ENCODE results near the gene FCF1.

The FCF1 gene

DNA sequence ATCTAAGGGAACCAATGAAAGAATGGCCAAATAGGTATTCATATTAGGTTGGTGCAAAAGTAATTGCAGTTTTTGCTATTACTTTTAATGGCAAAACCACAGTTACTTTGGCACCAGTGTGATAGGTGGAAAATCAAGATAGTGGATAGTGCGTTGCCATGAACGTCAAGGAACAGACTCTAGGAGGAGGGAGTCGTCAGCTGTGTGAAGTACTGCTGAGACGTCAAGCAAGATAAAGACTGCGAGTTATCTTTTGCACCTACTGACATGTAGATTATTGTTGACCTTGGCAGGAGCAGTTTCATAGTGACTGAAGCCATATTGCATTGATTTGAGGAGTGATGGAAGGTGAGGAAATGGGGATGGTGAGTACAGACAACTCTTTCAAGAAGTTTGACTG is 58.5 kb downstream of the FCF1 start:
- DNase-seq, result no peak

DNA sequence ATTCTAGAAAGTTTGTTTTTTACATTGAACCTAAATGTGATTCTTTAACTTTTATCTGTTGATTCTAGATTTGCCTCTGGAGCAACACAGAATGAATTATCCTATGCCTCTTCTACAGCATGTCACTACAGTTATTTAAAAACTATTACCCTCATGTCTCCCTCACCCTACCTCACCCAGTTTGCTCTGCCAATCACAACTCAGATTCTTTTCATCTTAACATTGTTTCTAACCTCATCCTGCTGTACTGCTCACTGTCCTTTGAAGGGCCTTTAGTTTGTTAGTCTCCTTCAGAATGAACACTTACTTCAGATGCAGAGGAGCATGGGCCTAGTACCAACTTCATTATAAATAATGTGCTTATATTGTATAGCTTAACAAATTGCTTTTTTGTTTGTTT is 71.7 kb downstream of the FCF1 start:
- DNase-seq, result no peak

DNA sequence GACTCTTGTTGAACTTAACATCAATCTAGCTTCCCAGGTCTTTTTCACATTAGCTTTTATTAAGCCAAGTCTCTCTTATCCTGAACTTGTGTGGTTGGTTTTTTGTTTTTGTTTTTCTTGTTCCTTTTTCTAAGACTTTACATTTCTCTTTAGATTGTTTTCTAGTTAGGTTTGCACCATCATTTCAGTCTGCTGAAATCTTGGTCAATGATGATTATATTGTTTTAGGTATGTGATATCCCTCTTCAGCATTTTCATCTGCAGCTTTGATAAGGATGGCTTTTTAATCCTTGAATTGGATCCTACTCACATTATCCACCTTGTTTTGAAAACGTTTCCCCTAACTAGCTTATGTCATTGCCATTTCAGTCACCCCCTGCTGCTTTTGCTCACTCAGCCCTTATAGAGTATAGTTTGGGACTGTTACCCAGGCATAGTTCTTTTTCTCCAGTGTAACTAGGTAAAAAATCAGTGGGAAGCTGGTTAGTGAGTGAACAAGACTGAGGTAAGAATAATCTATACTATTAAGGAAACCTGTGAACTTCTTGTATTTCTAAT is 72.2 kb downstream of the FCF1 start:
- no peak for DNase-seq

DNA sequence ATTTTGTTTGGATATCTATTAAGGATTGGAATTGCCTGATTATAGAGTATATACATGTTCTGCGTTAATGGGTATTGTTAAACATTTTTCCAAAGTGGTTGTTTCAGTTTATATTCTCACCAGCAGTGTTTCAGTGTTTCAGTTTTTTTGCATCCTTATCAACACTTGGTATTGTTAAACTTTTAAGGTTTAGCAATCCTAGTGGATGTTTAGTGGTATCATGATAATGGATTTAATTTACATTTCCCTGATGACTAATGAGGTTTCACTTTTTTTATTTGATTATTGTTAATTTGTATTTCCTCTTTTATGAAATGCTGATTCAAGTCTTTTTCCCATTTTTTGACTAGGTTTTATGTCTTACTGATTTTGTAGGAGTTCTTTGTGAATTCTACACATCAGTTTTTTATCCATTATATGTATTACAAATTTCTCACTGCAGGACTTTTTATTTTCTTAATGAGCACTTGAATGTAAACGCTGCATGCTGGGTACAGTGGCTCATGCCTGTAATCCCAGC is 73.9 kb downstream of the FCF1 start:
- DNase-seq, result no peak
